HepG2 (cell line): Measurements from ENCODE around the gene TLCD5. TPM values are rescaled to one million over a fixed set of nuclear protein-coding genes. Genes with fewer than 3 reads are reported as not detected.
A peak's percentile ranks its signal among the peaks of the same experiment; 100 is the strongest.

Experiments
- ADNP ChIP-seq: sonication (generic); formaldehyde crosslinking; IDR thresholded peaks from 2 replicates; pipeline ENCODE4 v1.4.0; 2020; ENCODE audit warnings: missing genetic modification reagents
- CREB1 ChIP-seq, 2 experiments: fragments of 450-650 bp in 1 of 2; IDR thresholded peaks; 2 replicates each; pipeline ENCODE4 v1.6.1; 2016 to 2017; ENCODE audit warnings: control low read depth in 1 of 2, mild to moderate bottlenecking in 1 of 2, missing compliant biosample characterization in 1 of 2, missing genetic modification characterization in 1 of 2
- GPN1 ChIP-seq: sonication (generic); formaldehyde crosslinking; IDR thresholded peaks from 2 replicates; pipeline ENCODE4 v1.5.1; 2020; ENCODE audit warnings: missing genetic modification reagents, borderline replicate concordance
- HDAC2 ChIP-seq: sonication (generic); formaldehyde crosslinking; IDR thresholded peaks from 2 replicates; pipeline ENCODE4 v1.4.0; 2020; ENCODE audit warnings: missing genetic modification reagents
- KDM5B ChIP-seq: sonication (generic); formaldehyde crosslinking; IDR thresholded peaks from 2 replicates; pipeline ENCODE4 v1.4.0; 2020; ENCODE audit warnings: missing genetic modification reagents, mild to moderate bottlenecking, borderline replicate concordance
- KLF13 ChIP-seq: sonication (generic); formaldehyde crosslinking; IDR thresholded peaks from 2 replicates; pipeline ENCODE4 v1.4.0; 2020; ENCODE audit warnings: mild to moderate bottlenecking, missing genetic modification reagents
- MBNL3 ChIP-seq: fragments of 250-450 bp; sonication (Bioruptor Pico); conservative IDR thresholded peaks from 2 replicates; pipeline ENCODE4 v1.8.0; 2022; ENCODE audit warnings: mild to moderate bottlenecking, inconsistent platforms
- MTF2 ChIP-seq: sonication (generic); formaldehyde crosslinking; IDR thresholded peaks from 2 replicates; pipeline ENCODE4 v1.5.0; 2020; ENCODE audit warnings: missing genetic modification reagents, borderline replicate concordance
- POLR2G ChIP-seq: fragments of 200-400 bp; formaldehyde crosslinking; IDR thresholded peaks from 2 replicates; pipeline ENCODE4 v1.6.1; 2018; ENCODE audit warnings: mild to moderate bottlenecking, low read depth, low read length, moderate library complexity
- SAP130 ChIP-seq: IDR thresholded peaks from 2 replicates; pipeline ENCODE4 v1.6.1; 2016; ENCODE audit warnings: low read depth
- SMARCC2 ChIP-seq: fragments of 450-650 bp; IDR thresholded peaks from 2 replicates; pipeline ENCODE4 v1.6.1; 2017; ENCODE audit warnings: antibody characterized with exemption, mild to moderate bottlenecking
- TARDBP ChIP-seq: sonication (generic); formaldehyde crosslinking; IDR thresholded peaks from 2 replicates; pipeline ENCODE4 v1.8.0; 2022; ENCODE audit warnings: mild to moderate bottlenecking, missing genetic modification reagents
- TBP ChIP-seq: sonication (generic); formaldehyde crosslinking; IDR thresholded peaks from 2 replicates; pipeline ENCODE4 v1.5.0; 2020; ENCODE audit warnings: missing genetic modification reagents
- ZC3H4 ChIP-seq: sonication (generic); formaldehyde crosslinking; IDR thresholded peaks from 2 replicates; pipeline ENCODE4 v1.4.0; 2020; ENCODE audit warnings: missing genetic modification reagents, borderline replicate concordance
- ZNF263 ChIP-seq: sonication (generic); formaldehyde crosslinking; IDR thresholded peaks from 2 replicates; pipeline ENCODE4 v1.4.0; 2020; ENCODE audit warnings: missing genetic modification reagents
- ZNF589 ChIP-seq: sonication (generic); formaldehyde crosslinking; conservative IDR thresholded peaks from 2 replicates; pipeline ENCODE4 v1.8.0; 2022; ENCODE audit warnings: mild to moderate bottlenecking, moderate library complexity, missing genetic modification reagents
- ZNF672 ChIP-seq: sonication (generic); formaldehyde crosslinking; IDR thresholded peaks from 2 replicates; pipeline ENCODE4 v1.8.1; 2022; ENCODE audit warnings: missing genetic modification reagents
- ZNF816 ChIP-seq: sonication (generic); formaldehyde crosslinking; IDR thresholded peaks from 2 replicates; pipeline ENCODE4 v1.8.0; 2022; ENCODE audit warnings: missing genetic modification reagents, mild to moderate bottlenecking, borderline replicate concordance
- ZNF883 ChIP-seq: sonication (generic); formaldehyde crosslinking; IDR thresholded peaks from 2 replicates; pipeline ENCODE4 v1.5.1; 2020; ENCODE audit warnings: mild to moderate bottlenecking, missing genetic modification reagents; ENCODE audit errors: not compliant biosample characterization
- polyA plus RNA-seq, 8 experiments: library from polyadenylated mRNA; depleted of rRNA in 3 of 8; stranded (reverse) in 7 of 8; unstranded in 1 of 8; fragments of >200 nt; fragmentation: Illumina TruSeq in 4 of 8; extraction: Trizol in 4 of 8; gene quantifications; 2 replicates each; pipeline versions ENCODE4 v1.2.1 to v1.2.3, GENCODE V29; 2011 to 2016; ENCODE audit warnings: low read depth in 4 of 8, missing spikeins in 1 of 8, mixed read lengths in 1 of 8; ENCODE audit not compliant: insufficient read depth in 1 of 8
- total RNA-seq, 5 experiments: library from RNA; depleted of rRNA; stranded (reverse); fragments of >200 nt; fragmentation: Illumina TruSeq; extraction: Trizol; gene quantifications; 2 replicates each; pipeline ENCODE4 v1.2.3, GENCODE V29; 2016; ENCODE audit warnings: low read depth in 1 of 5
- TF ChIP-seq, protein P1 (sequence below): sonication (generic); formaldehyde crosslinking; IDR thresholded peaks from 2 replicates; pipeline ENCODE4 v1.4.0; 2020; ENCODE audit warnings: missing genetic modification reagents
- TF ChIP-seq, protein P2 (sequence below): sonication (generic); formaldehyde crosslinking; IDR thresholded peaks from 2 replicates; pipeline ENCODE4 v1.4.0; 2020; ENCODE audit warnings: missing genetic modification reagents
- TF ChIP-seq, protein P3 (sequence below): sonication (generic); formaldehyde crosslinking; conservative IDR thresholded peaks from 2 replicates; pipeline ENCODE4 v1.4.0; 2020; ENCODE audit warnings: missing genetic modification reagents
- TF ChIP-seq, protein P4 (sequence below): sonication (generic); formaldehyde crosslinking; IDR thresholded peaks from 2 replicates; pipeline ENCODE4 v1.9.0; 2021; ENCODE audit warnings: missing genetic modification reagents, borderline replicate concordance

The TLCD5 gene
- total and polyA plus RNA-seq, 2 of the 13 experiments (the other 11 are each of a cell fraction or from before 2014, with no cell fraction given) = 6.1 to 7.6 TPM

DNA sequence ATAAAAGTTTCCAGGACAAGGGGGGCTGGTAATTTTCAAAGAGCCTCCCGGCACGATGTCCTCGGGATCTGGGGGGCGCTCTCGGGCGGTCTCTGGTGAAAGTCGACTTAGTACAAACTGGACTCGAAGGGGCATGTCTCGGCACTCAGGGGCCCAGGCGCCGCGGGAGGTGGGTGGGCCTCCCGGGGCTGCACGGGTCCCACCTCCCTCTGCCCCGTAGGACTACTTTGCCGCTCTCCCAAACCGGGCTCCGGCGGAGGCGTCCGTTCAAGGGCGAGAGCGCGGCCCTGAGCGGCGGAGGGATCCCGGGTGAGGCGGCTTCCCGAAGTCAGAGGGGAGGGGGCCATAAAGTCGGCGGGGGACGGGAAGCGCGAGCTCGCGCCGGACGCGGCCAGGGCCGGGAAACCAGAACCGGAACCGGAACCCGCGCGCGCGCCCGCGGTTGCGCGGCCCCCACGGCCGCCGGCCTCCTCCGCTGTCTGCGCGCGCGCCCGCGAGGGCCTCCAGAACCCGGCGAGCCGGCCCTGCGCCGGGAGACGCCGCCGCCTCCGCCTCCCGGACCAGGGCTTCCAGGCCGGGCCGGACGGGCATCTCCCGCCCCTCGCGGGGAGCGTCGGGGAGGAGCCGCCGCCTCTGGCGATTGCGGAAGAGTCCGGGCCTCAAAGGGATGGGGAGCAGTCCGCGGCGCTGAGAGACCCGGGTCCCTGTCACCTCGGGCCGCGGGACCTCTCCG, 11.0 kb downstream of the TLCD5 start, which contains the start of gene ARHGEF12 (continued):
- peak; percentile 34; the same call in 1 of the 2 replicates for TF ChIP-seq CREB1 (IDR thresholded peaks at IDR 0.05)
- TF ChIP-seq CREB1 (CRISPR knock-in tag; IDR thresholded peaks at IDR 0.05) = 0 out of 2 replicates have a peak, but pooled peaks have one; percentile 44
- no peak for TF ChIP-seq MTF2 (CRISPR knock-in tag)
- no peak for TF ChIP-seq ADNP
- TF ChIP-seq HDAC2 (CRISPR knock-in tag) = peak; percentile 74
- no peak for TF ChIP-seq ZC3H4 (CRISPR knock-in tag)
- TF ChIP-seq ZNF263 = no peak
- peak; percentile 60; the same call in 1 of the 2 replicates for TF ChIP-seq KDM5B (CRISPR knock-in tag)
- TF ChIP-seq, protein P1, sequence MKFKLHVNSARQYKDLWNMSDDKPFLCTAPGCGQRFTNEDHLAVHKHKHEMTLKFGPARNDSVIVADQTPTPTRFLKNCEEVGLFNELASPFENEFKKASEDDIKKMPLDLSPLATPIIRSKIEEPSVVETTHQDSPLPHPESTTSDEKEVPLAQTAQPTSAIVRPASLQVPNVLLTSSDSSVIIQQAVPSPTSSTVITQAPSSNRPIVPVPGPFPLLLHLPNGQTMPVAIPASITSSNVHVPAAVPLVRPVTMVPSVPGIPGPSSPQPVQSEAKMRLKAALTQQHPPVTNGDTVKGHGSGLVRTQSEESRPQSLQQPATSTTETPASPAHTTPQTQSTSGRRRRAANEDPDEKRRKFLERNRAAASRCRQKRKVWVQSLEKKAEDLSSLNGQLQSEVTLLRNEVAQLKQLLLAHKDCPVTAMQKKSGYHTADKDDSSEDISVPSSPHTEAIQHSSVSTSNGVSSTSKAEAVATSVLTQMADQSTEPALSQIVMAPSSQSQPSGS (CRISPR knock-in tag) = peak; percentile 66; the same call in 1 of the 2 replicates
- TF ChIP-seq GPN1 (CRISPR knock-in tag) = no peak
- TF ChIP-seq, protein P2, sequence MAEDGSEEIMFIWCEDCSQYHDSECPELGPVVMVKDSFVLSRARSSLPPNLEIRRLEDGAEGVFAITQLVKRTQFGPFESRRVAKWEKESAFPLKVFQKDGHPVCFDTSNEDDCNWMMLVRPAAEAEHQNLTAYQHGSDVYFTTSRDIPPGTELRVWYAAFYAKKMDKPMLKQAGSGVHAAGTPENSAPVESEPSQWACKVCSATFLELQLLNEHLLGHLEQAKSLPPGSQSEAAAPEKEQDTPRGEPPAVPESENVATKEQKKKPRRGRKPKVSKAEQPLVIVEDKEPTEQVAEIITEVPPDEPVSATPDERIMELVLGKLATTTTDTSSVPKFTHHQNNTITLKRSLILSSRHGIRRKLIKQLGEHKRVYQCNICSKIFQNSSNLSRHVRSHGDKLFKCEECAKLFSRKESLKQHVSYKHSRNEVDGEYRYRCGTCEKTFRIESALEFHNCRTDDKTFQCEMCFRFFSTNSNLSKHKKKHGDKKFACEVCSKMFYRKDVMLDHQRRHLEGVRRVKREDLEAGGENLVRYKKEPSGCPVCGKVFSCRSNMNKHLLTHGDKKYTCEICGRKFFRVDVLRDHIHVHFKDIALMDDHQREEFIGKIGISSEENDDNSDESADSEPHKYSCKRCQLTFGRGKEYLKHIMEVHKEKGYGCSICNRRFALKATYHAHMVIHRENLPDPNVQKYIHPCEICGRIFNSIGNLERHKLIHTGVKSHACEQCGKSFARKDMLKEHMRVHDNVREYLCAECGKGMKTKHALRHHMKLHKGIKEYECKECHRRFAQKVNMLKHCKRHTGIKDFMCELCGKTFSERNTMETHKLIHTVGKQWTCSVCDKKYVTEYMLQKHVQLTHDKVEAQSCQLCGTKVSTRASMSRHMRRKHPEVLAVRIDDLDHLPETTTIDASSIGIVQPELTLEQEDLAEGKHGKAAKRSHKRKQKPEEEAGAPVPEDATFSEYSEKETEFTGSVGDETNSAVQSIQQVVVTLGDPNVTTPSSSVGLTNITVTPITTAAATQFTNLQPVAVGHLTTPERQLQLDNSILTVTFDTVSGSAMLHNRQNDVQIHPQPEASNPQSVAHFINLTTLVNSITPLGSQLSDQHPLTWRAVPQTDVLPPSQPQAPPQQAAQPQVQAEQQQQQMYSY = no peak
- TF ChIP-seq, protein P3, sequence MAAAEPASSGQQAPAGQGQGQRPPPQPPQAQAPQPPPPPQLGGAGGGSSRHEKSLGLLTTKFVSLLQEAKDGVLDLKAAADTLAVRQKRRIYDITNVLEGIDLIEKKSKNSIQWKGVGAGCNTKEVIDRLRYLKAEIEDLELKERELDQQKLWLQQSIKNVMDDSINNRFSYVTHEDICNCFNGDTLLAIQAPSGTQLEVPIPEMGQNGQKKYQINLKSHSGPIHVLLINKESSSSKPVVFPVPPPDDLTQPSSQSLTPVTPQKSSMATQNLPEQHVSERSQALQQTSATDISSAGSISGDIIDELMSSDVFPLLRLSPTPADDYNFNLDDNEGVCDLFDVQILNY (CRISPR knock-in tag) = no peak
- TF ChIP-seq TBP (CRISPR knock-in tag) = no peak
- TF ChIP-seq POLR2G = peak; percentile 31
- TF ChIP-seq ZNF883 = peak; percentile 81
- no peak for TF ChIP-seq KLF13 (CRISPR knock-in tag)
- TF ChIP-seq MBNL3 (CRISPR knock-in tag) = no peak
- TF ChIP-seq, protein P4, sequence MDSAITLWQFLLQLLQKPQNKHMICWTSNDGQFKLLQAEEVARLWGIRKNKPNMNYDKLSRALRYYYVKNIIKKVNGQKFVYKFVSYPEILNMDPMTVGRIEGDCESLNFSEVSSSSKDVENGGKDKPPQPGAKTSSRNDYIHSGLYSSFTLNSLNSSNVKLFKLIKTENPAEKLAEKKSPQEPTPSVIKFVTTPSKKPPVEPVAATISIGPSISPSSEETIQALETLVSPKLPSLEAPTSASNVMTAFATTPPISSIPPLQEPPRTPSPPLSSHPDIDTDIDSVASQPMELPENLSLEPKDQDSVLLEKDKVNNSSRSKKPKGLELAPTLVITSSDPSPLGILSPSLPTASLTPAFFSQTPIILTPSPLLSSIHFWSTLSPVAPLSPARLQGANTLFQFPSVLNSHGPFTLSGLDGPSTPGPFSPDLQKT = no peak
- TF ChIP-seq ZNF816 (CRISPR knock-in tag) = no peak
- peak; percentile 85 for TF ChIP-seq SAP130 (CRISPR knock-in tag)
- TF ChIP-seq SMARCC2 = no peak
- TF ChIP-seq TARDBP (CRISPR knock-in tag) = peak; percentile 91
- 0 out of 2 replicates have a peak, but pooled peaks have one; percentile 73 for TF ChIP-seq ZNF672 (CRISPR knock-in tag)
- TF ChIP-seq ZNF589 (CRISPR knock-in tag) = peak; percentile 80; the same call in 1 of the 2 replicates
